GM18508 (cell line): Measurements from ENCODE around the gene AIF1.

Experiments used
- ATAC-seq: cut with Tn5 transposase; IDR thresholded peaks from one replicate; pipeline ENCODE4 v1.9.1; 2021; ENCODE audit warnings: moderate number of reproducible peaks; ENCODE audit not compliant: insufficient read depth, unreplicated experiment

Gene AIF1

DNA sequence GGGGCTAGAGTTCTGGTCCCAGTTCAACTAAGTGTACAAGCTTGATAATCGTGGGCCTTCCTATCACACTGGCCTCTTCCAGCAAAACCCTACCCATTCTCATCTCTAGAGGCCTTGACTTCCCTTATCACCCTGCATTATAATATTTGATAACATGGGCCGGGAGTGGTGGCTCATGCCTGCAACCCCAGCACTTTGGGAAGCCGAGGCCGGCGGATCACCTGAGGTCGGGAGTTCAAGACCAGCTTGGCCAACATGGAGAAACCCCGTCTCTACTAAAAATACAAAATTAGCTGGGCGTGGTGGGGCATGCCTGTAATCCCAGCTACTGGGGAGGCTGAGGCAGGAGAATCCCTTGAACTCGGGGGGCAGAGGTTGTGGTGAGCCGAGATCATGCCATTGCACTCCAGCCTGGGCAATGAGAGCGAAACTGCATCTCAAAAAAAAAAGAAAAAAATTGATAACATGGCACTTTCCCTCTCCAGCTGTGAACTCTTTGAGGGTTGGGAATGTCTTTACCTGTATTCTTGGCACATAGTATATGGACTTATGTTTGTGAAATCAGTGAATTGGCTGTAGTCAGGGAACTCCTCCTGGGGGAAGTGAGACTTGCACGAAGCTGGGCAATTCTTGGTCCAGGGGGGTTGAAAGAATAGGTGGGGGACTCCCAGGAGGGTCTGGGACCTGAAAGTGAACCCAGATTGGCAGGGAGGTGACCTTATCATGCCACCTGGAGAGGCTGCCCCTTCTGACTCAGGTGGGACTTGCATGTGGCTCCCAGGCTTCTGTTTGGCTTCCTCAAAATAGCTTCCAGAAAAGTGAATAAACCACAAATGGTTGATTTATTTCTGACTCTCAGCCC lies 46.5 kb downstream of the AIF1 start:
- no peak for ATAC-seq

DNA sequence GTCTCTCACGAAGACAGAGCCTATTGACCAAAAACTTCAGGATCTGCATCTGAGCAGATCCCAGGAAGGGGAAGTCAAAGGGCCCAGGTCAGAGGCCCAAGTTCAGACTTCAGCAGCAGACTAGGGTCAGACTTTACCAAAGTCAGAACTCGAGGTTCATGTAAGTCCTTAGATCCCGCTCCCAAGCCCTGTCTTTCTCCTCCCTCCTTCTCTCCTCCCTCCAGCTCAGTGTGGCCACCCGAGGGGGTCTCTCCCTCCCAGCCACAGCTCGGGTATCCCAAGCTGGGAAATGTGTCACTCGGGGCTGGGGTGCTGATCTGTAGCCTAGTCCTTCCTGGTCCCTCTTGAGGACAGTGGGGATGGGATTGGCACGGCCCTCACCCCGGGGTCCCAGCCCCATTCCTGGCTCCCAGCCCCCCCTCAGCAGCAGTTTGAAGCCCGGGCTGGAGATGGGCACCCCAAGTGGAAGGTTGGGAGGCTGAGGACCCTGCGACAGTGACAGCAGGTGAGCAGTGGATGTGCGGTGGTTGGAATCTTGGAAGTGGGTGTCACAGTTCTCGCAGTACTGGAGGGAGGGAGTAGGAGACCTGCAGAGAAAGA lies 47.2 kb downstream of the AIF1 start:
- ATAC-seq: no peak

DNA sequence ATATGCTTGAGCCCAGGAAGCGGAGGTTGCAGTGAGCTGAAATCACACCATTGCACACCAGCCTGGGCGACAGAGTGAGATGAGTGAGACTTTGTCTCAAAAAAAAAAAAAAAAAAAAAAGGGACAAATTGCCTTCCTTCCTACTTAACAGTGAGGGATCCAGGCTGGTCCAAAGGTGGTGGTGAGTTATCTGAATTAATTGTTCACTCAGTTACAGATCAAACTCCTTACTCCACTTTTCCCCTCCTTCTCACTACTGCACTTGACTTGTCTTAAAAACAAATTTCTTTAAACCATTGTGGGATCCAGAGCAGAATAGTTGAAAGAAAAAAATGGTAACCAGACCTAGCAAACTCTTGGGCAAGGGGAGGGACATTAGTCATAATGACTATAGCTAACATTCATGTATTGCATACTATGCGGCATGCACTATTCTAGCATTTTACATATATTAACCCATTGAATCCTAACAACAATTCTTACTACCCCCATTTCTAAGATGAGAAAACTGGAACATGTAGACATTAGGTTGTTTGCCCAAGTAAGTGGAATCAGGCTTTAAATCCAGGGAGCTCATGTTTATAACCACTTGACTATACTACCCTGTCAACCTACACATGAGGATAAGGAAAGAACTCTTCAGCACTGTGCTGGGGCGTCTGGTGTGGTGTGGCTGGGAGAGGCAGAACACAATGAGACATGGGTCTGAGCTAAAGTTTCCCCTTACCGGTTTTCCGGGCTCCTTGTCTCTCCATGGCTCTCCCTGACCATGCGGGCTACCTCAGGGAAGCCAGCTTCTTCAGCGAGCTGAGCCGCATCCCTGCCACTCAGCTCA lies 48.3 kb downstream of the AIF1 start:
- ATAC-seq: no peak

DNA sequence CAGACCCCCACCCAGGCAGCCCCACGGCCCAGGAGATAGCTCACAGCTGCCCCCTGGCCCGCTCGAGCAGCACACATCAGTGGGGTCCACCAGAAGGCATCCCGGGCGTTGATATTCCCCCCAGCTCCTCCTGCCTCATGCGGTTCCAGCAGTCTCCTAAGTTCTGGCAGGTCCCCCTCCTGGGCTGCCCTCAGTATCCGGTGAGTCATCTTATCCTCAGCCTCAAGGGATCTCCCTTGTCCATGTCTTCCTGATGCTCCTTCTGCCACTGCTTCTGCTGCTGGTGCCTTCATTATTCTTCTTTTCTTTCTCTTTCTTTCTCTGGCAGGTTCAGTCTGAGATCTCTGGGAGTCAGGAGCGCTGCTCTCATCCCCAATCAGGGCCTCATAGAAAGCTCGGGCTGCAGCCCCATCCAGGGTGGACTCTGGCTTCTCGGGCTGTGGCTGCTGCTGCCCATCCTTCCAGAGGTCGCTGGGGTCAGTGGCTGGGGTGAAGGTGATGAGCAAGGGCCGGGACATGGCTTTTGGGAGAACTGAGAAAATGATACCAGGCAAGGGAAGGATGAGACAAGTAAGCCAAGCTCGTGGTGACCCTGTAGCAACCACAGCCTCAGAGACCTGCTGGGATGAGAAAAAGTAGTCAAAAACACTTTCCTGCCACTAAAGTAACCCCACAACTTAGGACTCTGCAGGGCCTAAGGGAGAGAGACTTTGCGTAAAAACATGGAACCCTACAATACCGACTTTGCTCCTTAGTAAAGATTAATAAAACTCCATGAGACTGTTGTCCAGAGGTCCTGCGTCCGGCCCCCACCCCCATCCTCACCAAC lies 49.1 kb downstream of the AIF1 start:
- ATAC-seq: no peak

DNA sequence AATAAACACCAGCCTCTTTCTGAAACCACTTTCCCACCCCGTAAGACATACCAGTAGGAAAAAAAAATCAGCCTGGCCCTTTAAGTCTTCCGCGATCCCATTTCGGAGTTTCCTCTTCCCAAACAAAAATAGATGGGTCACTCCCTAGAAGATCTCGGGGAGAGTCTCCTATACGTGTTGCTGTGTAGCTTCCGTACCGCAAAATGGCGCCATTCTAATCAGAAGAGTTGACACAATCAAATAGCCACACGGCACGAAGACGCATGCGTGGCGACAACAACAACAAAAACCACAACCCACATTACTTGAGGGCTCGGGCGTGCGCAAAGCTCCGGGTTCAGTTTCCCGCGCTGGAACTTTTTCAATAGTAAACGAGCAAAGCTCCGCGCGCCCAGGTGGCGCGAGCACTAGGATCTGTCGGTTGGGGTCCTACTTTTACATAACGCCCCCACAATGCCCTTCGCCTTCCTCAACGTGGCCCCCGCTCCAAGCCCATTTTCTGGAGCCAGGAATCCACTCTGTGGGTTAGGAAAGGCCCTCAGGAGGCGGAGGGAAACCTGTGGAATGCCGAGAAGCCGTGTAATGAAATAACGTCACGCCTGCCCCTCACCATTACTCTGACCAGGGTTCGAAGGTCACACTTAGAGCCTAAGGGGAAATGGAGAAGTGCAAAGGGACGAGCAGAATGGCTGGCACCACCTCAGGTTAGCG lies 49.9 kb downstream of the AIF1 start, which contains the start of gene GPANK1:
GPANK1 (minus strand) TSS at position 208 of the 711 bp plus-strand sequence. CDS start 519 bp downstream, outside the sequence.
- no peak for ATAC-seq

DNA sequence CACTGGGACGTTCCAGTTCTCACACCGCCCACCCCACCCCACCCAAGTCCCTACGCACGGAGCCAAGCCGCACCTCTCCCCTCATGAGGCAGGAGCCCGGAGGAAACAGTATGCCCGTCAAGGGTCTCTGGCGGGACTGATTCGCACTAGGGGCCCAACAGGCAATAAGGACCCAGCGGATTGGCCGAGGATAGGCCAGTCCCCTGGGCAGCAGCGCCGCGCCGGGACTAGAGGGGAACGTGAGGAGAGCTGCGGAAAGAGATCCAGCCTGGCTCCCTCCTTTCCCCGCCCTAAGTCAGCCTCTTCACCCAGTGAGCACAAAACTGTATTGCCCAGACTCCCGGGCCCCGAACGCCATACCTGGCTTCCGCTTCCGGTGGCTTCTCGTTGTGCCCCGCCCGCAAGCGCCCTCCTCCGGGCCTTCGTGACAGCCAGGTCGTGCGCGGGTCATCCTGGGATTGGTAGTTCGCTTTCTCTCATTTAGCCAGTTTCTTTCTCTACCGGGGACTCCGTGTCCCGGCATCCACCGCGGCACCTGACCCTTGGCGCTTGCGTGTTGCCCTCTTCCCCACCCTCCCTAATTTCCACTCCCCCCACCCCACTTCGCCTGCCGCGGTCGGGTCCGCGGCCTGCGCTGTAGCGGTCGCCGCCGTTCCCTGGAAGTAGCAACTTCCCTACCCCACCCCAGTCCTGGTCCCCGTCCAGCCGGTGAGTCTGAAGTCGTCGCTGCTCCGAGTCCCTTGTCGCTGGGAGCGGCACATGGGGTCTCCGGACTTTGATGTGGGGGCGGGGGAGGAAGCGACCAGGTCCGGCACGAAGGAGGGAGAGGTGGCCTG lies 50.7 kb downstream of the AIF1 start, which contains the start of gene CSNK2B:
CSNK2B (plus strand) TSS at position 580 of the 836 bp plus-strand sequence. CDS start 752 bp downstream, outside the sequence.
- ATAC-seq: peak; percentile 55

DNA sequence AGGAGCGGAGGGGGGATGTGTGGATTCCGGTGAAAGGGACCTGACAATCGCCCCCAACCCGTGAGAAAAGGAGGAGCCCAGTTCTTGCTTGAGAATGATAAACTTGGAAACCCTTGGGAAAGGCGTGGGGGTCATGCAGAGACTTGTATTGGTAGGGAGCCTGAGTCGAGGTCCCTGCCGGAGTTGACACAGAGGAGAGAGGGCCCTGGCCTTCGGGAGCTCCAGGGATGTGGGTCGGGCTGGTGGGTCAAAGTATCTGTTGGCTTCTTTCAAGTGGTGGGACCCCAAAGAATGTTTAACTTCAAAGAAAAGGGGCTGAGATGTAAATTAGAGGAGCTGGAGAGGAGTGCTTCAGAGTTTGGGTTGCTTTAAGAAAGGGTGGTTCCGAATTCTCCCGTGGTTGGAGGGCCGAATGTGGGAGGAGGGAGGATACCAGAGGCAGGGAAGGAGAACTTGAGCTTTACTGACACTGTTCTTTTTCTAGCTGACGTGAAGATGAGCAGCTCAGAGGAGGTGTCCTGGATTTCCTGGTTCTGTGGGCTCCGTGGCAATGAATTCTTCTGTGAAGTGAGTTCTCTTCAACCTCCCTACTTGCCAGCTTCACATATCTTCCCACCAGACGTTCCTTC lies 51.4 kb downstream of the AIF1 start:
- ATAC-seq: no peak
